Cortex of kidney (tissue), 1 donor: ENCODE measurements around the gene BAG3.
"Not testable (repeated sequence)": the region's sequence is repeated elsewhere in the genome, so short reads cannot be mapped to it uniquely, and the experiment has no call there.

Experiments
- DNase-seq: peaks from one replicate; lab custom pipeline; 2025; lab: John Stamatoyannopoulos, UW

The BAG3 gene

GRCh38 chr10:119650692-119651513 lies at the start of gene BAG3:
Gene BAG3, plus strand, starts transcription at chr10:119651380. Its CDS starts 296 bp downstream, at chr10:119651676.
- DNase-seq = peak; percentile 59

- DNase-seq = no peak
Measured at GRCh38 chr10:119602241-119603095, 48.7 kb upstream of the BAG3 start.

- no peak for DNase-seq
Measured at GRCh38 chr10:119604468-119604867, 46.7 kb upstream of the BAG3 start.

- DNase-seq = no peak
Measured at GRCh38 chr10:119608316-119609155, 42.6 kb upstream of the BAG3 start.

- DNase-seq = no peak
Measured at GRCh38 chr10:119609516-119609915, 41.7 kb upstream of the BAG3 start.

- DNase-seq = no peak
Measured at GRCh38 chr10:119611433-119611832, 39.7 kb upstream of the BAG3 start.

- DNase-seq = no peak
Measured at GRCh38 chr10:119613741-119614140, 37.4 kb upstream of the BAG3 start.

- no peak for DNase-seq
Measured at GRCh38 chr10:119614686-119615085, 36.5 kb upstream of the BAG3 start.

- no peak for DNase-seq
Measured at GRCh38 chr10:119616882-119617570, 34.2 kb upstream of the BAG3 start.

GRCh38 chr10:119619215-119619614 lies 32.0 kb upstream of the BAG3 start:
- no peak for DNase-seq

- DNase-seq = not testable (repeated sequence)
Measured at GRCh38 chr10:119619811-119620210, 31.4 kb upstream of the BAG3 start.

GRCh38 chr10:119620241-119621077 lies 30.7 kb upstream of the BAG3 start:
- DNase-seq = no peak

- no peak for DNase-seq
Measured at GRCh38 chr10:119621078-119621384, 30.1 kb upstream of the BAG3 start.

- DNase-seq = no peak
Measured at GRCh38 chr10:119625570-119626280, 25.5 kb upstream of the BAG3 start.

GRCh38 chr10:119630300-119630699 lies 20.9 kb upstream of the BAG3 start:
- no peak for DNase-seq

- no peak for DNase-seq
Measured at GRCh38 chr10:119633538-119634218, 17.5 kb upstream of the BAG3 start.

GRCh38 chr10:119634219-119634544 lies 17.0 kb upstream of the BAG3 start:
- no peak for DNase-seq

GRCh38 chr10:119637631-119638030 lies 13.5 kb upstream of the BAG3 start:
- DNase-seq = no peak

GRCh38 chr10:119638982-119639381 lies 12.2 kb upstream of the BAG3 start:
- no peak for DNase-seq

GRCh38 chr10:119640384-119640783 lies 10.8 kb upstream of the BAG3 start:
- no peak for DNase-seq
